Measurements from ENCODE around the gene TGFBR1.

DNA sequence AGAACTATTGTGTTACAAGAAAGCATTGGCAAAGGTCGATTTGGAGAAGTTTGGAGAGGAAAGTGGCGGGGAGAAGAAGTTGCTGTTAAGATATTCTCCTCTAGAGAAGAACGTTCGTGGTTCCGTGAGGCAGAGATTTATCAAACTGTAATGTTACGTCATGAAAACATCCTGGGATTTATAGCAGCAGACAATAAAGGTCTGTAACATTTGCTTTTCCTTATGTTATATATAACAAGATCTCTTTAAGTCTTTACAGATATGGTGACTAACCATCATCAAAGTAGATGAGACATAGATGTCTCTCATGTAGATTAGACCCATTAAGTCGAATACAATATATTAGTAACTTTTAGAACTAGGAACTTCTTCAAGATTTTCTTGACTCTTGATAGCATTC lies 33.0 kb downstream of the TGFBR1 start:
- TF ChIP-seq CTCF (IDR thresholded peaks at IDR 0.05) (no peak), POLR2A (IDR thresholded peaks at IDR 0.05) (no peak)

Data from body of pancreas (tissue), 4 donors.